DOHH2 (cell line): ENCODE data around the gene DLGAP1.

Experiments used
- H3F3A ChIP-seq: fragments of 200-600 bp; sonication (generic), shearing (Covaris generic); 2 replicates; pipeline ENCODE4 v1.6.0; 2016; ENCODE audit warnings: antibody characterized with exemption, mild to moderate bottlenecking; ENCODE audit not compliant: control insufficient read depth, insufficient read depth
- H3K27ac ChIP-seq: fragments of 200-600 bp; sonication (generic); 2 replicates; pipeline ENCODE4 v1.5.1; 2014; ENCODE audit warnings: low read depth, mild to moderate bottlenecking, low read length, moderate library complexity
- H3K27me3 ChIP-seq: fragments of 200-600 bp; sonication (generic); 2 replicates; pipeline ENCODE4 v1.6.1; 2014; ENCODE audit warnings: mild to moderate bottlenecking, low read length, mixed read lengths; ENCODE audit not compliant: control insufficient read depth
- H3K36me3 ChIP-seq: fragments of 200-600 bp; sonication (generic); 2 replicates; pipeline ENCODE4 v1.6.1; 2014; ENCODE audit warnings: mild to moderate bottlenecking, low read length, moderate library complexity, mixed read lengths; ENCODE audit not compliant: control insufficient read depth
- H3K4me1 ChIP-seq: fragments of 200-600 bp; sonication (generic); 2 replicates; pipeline ENCODE4 v1.6.1; 2014; ENCODE audit warnings: mild to moderate bottlenecking, low read length, mixed read lengths; ENCODE audit not compliant: control insufficient read depth
- H3K4me2 ChIP-seq: fragments of 200-600 bp; sonication (generic); 2 replicates; pipeline ENCODE4 v1.6.0; 2014; ENCODE audit warnings: mild to moderate bottlenecking, low read length, moderate library complexity
- H3K4me3 ChIP-seq: fragments of 200-600 bp; sonication (generic); 2 replicates; pipeline ENCODE4 v1.5.1; 2014; ENCODE audit warnings: mild to moderate bottlenecking, low read length, mixed read lengths
- H3K79me2 ChIP-seq: fragments of 200-600 bp; sonication (generic); 2 replicates; pipeline ENCODE4 v1.6.1; 2014; ENCODE audit warnings: mild to moderate bottlenecking, low read length, mixed read lengths; ENCODE audit not compliant: control insufficient read depth
- H3K9me2 ChIP-seq: fragments of 200-600 bp; sonication (generic); replicated peaks from 2 replicates; pipeline ENCODE4 v1.6.1; 2014; ENCODE audit warnings: mild to moderate bottlenecking, low read length, mixed read lengths; ENCODE audit not compliant: control insufficient read depth
- H3K9me3 ChIP-seq: fragments of 200-600 bp; sonication (generic); 2 replicates; pipeline ENCODE4 v1.6.1; 2014; ENCODE audit warnings: antibody characterized with exemption, low read length, mixed read lengths; ENCODE audit not compliant: control insufficient read depth, insufficient read depth
- H4K20me1 ChIP-seq: fragments of 200-600 bp; sonication (generic); 2 replicates; pipeline ENCODE4 v1.6.0; 2014; ENCODE audit warnings: low read depth, mild to moderate bottlenecking, antibody characterized with exemption, low read length, moderate library complexity; ENCODE audit not compliant: control insufficient read depth, insufficient read depth
- EZH2phosphoT487 ChIP-seq: fragments of 200-600 bp; sonication (generic); IDR thresholded peaks from 2 replicates; pipeline ENCODE4 v1.6.1; 2017; ENCODE audit warnings: borderline replicate concordance, mild to moderate bottlenecking, antibody characterized with exemption, low read length, moderate library complexity, mixed read lengths
- TF ChIP-seq, protein P1 (sequence below): fragments of 200-600 bp; sonication (generic); IDR thresholded peaks from one replicate; pipeline ENCODE4 v1.5.1; 2014; ENCODE audit warnings: antibody characterized with exemption, mild to moderate bottlenecking, low read depth, low read length; ENCODE audit not compliant: poor library complexity, severe bottlenecking

DLGAP1 gene

DNA sequence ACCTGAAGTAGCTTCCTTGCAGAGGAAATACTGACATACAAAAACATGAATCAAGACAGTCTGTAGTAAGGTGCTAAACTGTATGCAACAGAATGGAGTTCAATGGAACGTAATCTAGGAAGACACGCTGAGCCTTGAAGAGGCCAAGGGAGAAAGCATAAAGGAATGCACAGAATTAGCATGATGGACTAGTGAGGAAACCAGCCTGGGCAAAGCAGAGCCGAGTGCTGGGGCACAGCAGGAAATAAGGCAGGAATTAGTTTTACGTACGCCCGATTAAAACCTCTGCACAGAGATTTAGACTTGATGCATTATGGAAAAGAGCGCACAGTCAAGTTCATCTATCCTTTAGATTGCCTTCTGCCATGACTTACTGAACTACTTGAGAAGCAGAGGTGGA is 200.3 kb downstream of the DLGAP1 start:
- TF ChIP-seq, protein P1, sequence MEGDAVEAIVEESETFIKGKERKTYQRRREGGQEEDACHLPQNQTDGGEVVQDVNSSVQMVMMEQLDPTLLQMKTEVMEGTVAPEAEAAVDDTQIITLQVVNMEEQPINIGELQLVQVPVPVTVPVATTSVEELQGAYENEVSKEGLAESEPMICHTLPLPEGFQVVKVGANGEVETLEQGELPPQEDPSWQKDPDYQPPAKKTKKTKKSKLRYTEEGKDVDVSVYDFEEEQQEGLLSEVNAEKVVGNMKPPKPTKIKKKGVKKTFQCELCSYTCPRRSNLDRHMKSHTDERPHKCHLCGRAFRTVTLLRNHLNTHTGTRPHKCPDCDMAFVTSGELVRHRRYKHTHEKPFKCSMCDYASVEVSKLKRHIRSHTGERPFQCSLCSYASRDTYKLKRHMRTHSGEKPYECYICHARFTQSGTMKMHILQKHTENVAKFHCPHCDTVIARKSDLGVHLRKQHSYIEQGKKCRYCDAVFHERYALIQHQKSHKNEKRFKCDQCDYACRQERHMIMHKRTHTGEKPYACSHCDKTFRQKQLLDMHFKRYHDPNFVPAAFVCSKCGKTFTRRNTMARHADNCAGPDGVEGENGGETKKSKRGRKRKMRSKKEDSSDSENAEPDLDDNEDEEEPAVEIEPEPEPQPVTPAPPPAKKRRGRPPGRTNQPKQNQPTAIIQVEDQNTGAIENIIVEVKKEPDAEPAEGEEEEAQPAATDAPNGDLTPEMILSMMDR: no peak
- no peak for TF ChIP-seq EZH2phosphoT487
- Histone ChIP-seq H3K4me2 (no peak overlapping the region), H3K36me3 (no peaks in the 10 kb centered on the region), H3K27me3 (no peaks in the 10 kb centered on the region), H3K27ac (no peak overlapping the region), H3K79me2 (no peaks in the 10 kb centered on the region), H3K9me2 (no peaks in the 10 kb centered on the region), H3K4me3 (no peak overlapping the region), H3K9me3 (no peaks in the 10 kb centered on the region), H4K20me1 (no peaks in the 10 kb centered on the region), H3F3A (no peaks in the 10 kb centered on the region), H3K4me1 (no peaks in the 10 kb centered on the region)

DNA sequence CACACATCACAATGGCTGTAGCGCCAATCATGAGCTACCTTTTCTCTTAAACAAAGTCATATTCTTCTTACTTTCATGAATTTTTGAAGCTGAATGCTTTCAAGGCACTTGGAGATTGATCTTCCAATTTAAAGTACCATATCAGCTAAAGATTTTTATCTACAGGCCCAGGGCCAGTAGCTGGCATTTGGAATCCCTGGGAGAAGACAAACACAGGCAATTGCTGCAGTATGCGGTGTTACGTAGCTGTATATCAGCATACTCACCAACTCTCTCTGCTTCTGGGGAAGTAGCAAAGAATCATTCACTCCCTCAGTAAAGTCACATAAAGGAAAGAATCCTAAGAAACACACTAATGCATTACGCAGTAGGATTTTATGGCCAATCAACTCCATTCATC is 202.3 kb downstream of the DLGAP1 start:
- H3F3A ChIP-seq: no peaks in the 10 kb centered on the region
- H3K27ac ChIP-seq: no peak overlapping the region
- no peaks in the 10 kb centered on the region for H3K79me2 ChIP-seq
- no peak overlapping the region for H3K4me2 ChIP-seq
- no peaks in the 10 kb centered on the region for H3K9me2 ChIP-seq
- TF ChIP-seq EZH2phosphoT487: no peak
- TF ChIP-seq, protein P1: no peak
- no peaks in the 10 kb centered on the region for H3K4me1 ChIP-seq
- H3K36me3 ChIP-seq: no peaks in the 10 kb centered on the region
- no peaks in the 10 kb centered on the region for H4K20me1 ChIP-seq
- H3K4me3 ChIP-seq: no peak overlapping the region
- no peaks in the 10 kb centered on the region for H3K27me3 ChIP-seq
- no peaks in the 10 kb centered on the region for H3K9me3 ChIP-seq

DNA sequence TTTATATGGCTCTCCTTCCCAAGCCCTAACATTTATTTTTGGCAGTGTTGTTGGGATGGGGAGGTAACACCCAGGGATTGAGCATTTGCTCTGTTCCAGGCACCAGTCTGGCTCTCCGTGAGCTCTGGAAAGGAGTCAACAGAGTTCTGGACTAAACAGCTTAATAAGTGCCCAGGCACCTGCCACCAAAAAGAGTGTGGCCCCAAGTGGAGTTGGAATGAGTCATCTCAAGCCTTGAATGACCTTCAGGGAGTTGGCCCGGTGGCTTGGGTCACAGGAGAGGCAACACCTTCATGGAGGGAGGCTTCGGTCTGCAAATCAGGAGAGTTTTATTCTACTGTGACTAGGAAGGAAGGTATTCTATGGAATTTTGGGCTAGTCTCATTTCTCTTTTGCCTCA is 203.2 kb downstream of the DLGAP1 start:
- Histone ChIP-seq H3K9me3 (no peaks in the 10 kb centered on the region), H3K4me3 (no peak overlapping the region), H3F3A (no peaks in the 10 kb centered on the region), H3K4me2 (no peak overlapping the region), H3K27me3 (no peaks in the 10 kb centered on the region), H3K27ac (no peak overlapping the region), H3K9me2 (no peaks in the 10 kb centered on the region), H3K36me3 (no peaks in the 10 kb centered on the region), H4K20me1 (no peaks in the 10 kb centered on the region), H3K4me1 (no peaks in the 10 kb centered on the region), H3K79me2 (no peaks in the 10 kb centered on the region)
- TF ChIP-seq EZH2phosphoT487: no peak
- TF ChIP-seq, protein P1: no peak

DNA sequence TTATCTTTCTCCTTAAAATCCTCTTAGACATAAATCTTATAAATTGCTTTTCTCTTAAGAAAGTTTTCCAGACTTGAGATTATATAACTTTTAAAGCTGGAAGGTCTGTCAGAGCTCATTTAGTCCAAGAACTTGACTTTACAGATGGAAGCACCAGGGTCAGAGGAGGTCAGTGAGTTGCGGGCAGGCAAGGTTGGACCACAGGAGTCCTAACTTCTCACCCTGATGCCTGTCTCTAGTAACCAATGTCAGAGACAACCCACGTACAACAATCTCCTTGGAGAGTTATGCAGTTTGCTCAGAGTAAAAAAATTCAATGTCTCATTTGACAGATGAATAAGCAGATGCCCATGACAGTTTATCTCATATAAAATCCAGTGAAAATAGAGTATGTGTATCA is 203.9 kb downstream of the DLGAP1 start:
- H3K36me3 ChIP-seq: no peaks in the 10 kb centered on the region

More for the DNA sequence above, 203.9 kb downstream of the DLGAP1 start:
- no peak overlapping the region for H3K27ac ChIP-seq
- H3K4me1 ChIP-seq: no peaks in the 10 kb centered on the region
- no peaks in the 10 kb centered on the region for H4K20me1 ChIP-seq
- no peaks in the 10 kb centered on the region for H3K9me3 ChIP-seq
- H3K27me3 ChIP-seq: no peaks in the 10 kb centered on the region
- no peak overlapping the region for H3K4me2 ChIP-seq
- H3K79me2 ChIP-seq: no peaks in the 10 kb centered on the region
- TF ChIP-seq, protein P1: no peak
- no peak for TF ChIP-seq EZH2phosphoT487
- H3K9me2 ChIP-seq: no peaks in the 10 kb centered on the region; the same call in 1 of the 2 replicates
- H3F3A ChIP-seq: no peaks in the 10 kb centered on the region
- no peak overlapping the region for H3K4me3 ChIP-seq
